NOMO-1 (cell line): ENCODE results near the gene UBE2J1.
"Not testable (repeated sequence)": the region's sequence is repeated elsewhere in the genome, so short reads cannot be mapped to it uniquely, and the experiment has no call there.

ENCODE experiments used
- DNase-seq, 2 experiments: peaks; one replicate each; lab custom pipeline; 2025; ENCODE audit not compliant: unreplicated experiment in 2 of 2; lab: John Stamatoyannopoulos, UW

UBE2J1 gene

DNA sequence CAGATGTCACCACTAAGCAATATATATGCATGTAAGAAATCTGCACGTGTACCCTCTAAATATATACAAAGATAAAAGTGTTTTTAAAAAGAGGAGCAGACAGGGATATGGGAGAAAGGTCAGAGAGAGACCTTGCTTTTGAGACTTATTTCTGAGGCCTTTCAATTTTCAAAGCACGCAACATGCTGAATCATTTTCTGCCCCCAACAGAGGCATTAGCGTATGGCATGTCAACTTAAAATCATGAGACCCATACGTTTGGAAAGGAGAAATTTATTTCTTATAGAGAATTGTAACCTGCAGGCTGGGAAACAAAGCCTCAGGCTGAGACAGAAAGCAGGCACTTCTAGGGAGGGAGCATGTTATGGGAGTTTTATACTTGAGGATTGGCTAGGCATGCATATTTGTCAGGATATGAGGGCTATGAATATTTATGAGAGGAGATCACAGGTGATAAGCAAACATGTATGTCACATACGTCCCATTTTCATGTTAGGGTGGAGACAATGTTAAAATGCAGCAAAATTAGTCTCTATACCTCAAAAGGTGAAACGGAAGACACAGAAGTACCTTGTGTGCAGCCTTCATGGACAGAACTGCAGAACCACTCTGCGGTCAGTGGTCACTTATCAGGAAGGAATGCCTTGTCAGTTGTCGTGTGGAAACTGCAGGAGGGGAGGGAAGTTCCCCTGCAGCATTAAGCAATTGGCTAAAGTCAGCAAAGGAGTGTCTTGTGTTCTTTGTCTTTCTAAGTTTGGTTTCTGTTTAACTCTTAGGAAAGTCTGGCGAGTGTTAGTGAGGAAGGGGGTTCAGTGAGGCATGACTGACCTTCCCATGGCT is 31.2 kb downstream of the UBE2J1 start:
- DNase-seq, result peak; percentile 54 to 89

DNA sequence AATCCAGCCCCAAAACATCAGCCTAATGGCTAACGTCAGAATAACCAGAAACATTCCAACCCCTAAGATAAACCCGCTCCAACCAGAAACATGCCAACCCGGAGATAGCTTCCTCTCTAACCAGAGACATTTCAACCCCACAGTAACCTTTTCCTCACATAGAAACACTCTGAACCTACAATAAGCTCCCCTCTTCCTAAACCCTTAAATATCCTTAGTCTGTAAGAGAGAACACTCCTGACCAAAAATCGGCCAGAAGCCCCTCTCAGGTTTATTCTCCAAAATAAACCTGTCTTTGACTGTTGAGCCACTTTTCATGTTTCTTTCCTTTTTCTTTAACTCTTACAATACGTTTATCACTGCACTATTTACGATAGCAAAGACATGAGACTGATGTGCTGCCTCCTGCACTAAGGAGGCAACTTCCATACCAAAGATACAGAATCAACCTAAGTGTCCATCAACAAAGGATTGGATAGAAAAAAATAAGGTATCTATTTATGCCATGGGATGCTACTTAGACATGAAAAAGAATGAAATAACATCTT is 32.4 kb downstream of the UBE2J1 start:
- DNase-seq, result no peak

DNA sequence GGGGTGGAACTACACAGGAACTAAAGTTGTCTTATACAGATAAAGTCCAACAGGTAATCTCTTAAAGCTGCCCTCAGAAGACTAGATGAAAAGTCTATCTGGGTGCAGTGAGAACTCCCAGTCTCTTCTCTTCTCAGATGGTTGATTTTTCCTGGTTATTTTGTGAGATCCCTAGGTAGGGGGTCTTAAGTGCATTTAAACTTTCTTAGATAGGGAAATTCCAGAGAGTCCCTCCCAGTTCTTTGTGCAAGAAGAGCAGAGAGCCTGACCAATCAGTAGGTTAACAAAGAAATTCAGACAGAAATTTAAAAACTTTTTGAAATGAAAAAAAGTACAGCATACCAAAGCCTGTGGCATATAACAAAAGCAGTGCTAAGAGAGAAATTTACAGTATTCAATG is 35.5 kb downstream of the UBE2J1 start:
- no peak for DNase-seq

- no peak for DNase-seq
These were observed 37.2 kb downstream of the UBE2J1 start, which contains the start of gene GABRR2 for GRCh38 chr6:89315249-89315885. Gene GABRR2 (minus strand): TSS chr6:89315299. CDS start chr6:89315165, 134 bp downstream.

- no peak for DNase-seq
These were observed 37.8 kb downstream of the UBE2J1 start for GRCh38 chr6:89314692-89315091.

DNA sequence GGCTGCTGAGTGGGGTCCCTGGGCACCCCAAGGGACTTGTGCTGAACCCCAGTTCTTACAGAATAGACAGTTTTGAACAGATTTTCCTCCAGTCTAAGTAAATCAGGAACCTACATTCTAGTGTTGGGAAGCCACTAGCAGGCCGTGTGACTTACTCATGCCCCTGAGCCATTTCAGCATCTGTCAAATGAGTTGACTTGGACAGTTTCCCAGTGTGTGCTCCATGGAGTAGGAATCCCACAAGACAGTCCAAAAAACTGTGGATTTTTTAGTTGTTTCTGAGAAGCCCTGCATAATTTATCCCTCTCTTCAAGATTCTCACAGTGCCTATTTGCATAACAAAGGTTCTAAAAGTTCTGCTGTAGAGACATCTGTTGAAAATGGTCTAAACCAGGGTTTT is 39.5 kb downstream of the UBE2J1 start:
- DNase-seq, result no peak

GRCh38 chr6:89311853-89312531 is 40.5 kb downstream of the UBE2J1 start:
- no peak for DNase-seq

DNA sequence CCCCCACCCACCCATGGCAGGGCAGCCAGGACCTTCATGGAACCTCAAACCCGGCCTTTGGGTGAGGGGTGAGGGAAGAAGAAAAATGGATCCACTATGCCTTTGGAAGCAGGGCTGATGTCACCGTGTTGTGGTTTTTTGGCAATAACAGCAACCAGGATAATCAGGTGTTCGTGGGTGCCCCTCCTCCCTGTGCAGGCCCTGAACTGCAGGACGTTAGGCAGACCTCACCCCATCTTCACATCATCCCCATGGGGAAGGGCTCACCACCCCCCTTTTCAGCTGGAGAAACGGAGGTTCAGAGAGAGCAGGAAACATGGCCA is 41.0 kb downstream of the UBE2J1 start:
- no peak for DNase-seq

DNA sequence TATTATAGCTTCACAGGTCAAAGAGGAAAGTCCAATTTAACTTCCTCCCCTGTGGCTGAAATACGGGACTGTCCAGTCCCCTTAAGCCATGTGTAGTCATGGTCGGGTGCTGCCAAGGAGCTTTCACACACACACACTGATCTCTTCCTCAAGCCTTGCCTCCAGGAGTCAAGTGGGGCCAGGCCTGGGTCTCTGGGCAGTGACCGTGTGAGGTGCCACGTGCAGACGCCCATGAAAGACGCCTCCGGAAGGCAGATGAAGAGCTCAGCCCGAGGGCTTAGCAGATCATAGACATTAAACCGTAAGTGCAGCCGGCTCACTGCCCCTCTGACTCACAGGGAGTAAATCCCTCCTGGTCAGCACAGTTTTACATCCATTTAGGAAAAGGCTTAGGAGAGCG is 41.6 kb downstream of the UBE2J1 start:
- peak in 1 of 2 experiments; percentile 20 for DNase-seq

DNA sequence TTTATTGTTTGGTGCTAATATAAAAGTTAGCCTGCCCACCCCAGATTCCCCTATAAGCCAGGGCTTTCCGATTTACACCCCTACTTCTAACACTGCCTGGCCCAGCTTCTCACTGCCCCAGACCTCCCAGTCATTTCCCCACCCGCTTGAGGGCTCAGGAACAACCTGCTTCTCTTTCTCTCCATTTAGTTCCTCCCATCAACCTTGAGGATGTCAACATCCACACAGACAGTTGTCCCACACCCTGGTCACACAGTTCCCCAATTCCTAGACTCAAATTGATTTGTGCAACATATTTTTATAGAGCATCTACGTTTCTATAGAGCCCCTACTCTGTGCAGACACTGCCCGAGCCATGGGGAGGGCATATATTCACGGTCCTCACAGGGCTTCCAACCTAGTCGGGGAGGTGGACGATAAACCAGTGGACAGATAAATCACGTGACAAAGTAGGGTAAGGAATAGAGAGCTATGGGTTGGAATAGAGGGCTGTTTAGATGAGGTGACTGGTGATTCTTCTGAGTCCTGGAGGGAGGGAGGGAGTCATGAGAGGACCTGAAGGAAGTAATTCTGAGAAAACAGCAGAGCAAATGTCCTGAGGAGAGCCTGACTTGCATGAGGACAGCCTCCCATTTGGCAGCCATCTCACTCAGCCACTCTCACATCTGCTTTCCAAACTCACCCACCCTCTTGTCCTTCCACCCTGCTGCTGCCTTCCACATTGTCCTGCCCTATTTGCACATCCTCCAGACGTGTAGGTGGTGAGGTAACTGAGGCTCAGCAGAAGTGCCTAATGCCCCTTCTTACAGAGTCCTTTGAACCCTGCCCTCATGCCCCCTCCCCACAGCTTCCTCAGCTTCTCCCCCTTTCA is 43.8 kb downstream of the UBE2J1 start:
- peak; percentile 83 to 84 for DNase-seq

GRCh38 chr6:89304517-89304916 is 48.0 kb downstream of the UBE2J1 start:
- DNase-seq, result not testable (repeated sequence)

DNA sequence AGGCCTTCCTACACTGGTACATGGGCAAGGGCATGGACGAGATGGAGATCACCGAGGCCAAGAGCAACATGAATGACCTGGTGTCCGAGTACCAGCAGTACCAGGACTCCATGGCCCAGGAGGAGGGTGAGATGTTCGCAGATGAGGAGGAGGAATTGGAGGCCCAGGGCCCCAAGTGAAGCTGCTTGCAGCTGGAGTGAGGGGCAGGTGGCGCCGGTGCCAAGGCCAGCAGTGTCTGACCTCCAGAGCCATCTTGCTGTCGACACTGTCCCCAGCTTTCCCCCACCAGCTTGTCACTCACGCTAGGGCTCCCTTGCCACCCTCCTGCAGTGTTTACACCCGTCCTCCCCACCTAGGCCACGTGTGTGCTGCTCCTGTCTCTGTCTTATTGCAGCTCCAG is 49.6 kb downstream of the UBE2J1 start:
- no peak for DNase-seq

GRCh38 chr6:89302195-89302770 is 50.2 kb downstream of the UBE2J1 start:
- no peak for DNase-seq

DNA sequence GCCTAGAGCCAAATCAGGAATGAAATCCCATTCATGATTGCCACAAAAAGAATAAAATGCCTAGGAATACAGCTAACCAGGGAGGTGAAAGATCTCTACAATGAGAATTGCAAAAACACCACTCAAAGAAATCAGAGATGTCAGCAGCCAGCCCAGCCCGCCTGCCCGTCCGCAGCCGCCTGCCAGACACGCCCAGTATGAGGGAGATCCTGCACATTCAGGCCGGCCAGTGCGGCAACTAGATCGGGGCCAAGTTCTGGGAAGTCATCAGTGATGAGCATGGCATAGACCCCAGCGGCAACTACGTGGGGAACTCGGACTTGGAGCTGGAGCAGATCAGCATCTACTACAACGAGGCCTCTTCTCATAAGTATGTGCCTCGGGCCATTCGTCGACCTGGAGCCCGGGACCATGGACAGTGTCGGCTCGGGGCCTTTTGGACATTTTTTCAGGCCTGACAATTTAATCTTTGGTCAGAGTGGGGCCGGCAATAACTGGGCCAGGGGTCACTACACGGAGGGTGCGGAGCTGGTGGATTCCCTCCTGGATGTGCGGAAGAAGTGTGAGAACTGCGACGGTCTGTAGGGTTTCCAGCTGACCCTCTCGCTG is 50.8 kb downstream of the UBE2J1 start:
- no peak for DNase-seq

GRCh38 chr6:89299466-89299850 is 53.1 kb downstream of the UBE2J1 start:
- no peak for DNase-seq

- DNase-seq, result peak; percentile 24 to 51
These were observed 53.6 kb downstream of the UBE2J1 start for GRCh38 chr6:89298680-89299465.

DNA sequence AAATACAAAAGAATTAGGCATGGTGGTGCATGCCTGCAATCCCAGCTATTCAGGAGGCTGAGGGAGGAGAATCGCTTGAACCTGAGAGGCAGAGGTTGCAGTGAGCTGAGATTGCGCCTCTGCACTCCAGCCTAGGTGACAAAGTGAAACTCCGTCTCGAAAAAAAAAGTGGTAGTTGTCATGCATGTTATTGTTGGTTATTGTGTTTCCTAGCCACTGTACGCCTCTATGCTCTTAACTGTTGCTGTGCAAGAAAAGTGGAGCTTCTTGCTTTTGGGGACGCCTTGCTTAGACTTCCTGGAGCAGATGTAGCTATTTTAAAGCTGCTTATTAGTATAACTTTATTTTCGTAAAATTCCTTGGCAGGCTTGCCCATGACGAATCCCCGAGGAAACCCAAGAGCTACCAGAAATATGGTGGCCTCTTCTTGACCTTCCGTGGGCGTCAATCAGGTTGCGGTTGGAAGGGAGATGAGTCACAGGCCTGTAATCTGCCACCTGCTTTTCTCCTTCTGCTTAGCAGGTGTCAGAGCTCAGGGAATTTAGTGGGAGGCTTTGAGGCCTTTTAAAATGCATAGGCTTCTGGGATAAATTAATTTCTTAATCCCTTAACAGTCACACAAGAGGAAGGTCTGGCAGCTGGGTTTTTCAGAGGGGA is 54.7 kb downstream of the UBE2J1 start:
- DNase-seq, result peak; percentile 78 to 80

GRCh38 chr6:89295981-89296380 is 56.5 kb downstream of the UBE2J1 start:
- no peak for DNase-seq
